ENCODE data around the gene SPDYE17.
"Not testable (repeated sequence)": the region's sequence is repeated elsewhere in the genome, so short reads cannot be mapped to it uniquely, and the experiment has no call there.

- TF ChIP-seq CTCF (IDR thresholded peaks at IDR 0.05; ENCODE audit: poor library complexity); EZH2 (IDR thresholded peaks at IDR 0.05; ENCODE audit: borderline replicate concordance); EZH2phosphoT487 (IDR thresholded peaks at IDR 0.05; ENCODE audit: low read depth, severe bottlenecking, unreplicated experiment): not testable (repeated sequence)
Measured at GRCh38 chr7:77032261-77032660, at the start of gene SPDYE17.

All from hepatocyte (in vitro differentiated cells).